Adrenal gland (tissue), 5 donors: Measurements from ENCODE around the gene LRRC36.
"Not testable (repeated sequence)": the region's sequence is repeated elsewhere in the genome, so short reads cannot be mapped to it uniquely, and the experiment has no call there.

Source experiments
- CTCF ChIP-seq, 6 experiments: fragments of 450-650 bp in 4 of 6; fragments of 200-600 bp in 2 of 6; sonication (generic) in 1 of 6; IDR thresholded peaks; 1 replicate in 5 of 6; 2 replicates in 1 of 6; pipeline versions ENCODE4 v1.5.1 to v1.8.0; 2016 to 2021; ENCODE audit warnings: antibody characterized with exemption in 6 of 6, mild to moderate bottlenecking in 2 of 6, moderate library complexity in 1 of 6
- POLR2A ChIP-seq, 2 donors: fragments of 450-650 bp; IDR thresholded peaks; one replicate each; pipeline ENCODE4 v1.6.1; 2017; ENCODE audit warnings: antibody characterized with exemption in 2 of 2, mild to moderate bottlenecking in 2 of 2, moderate library complexity in 1 of 2
- donor health status: DM: no; HTN: no; CAD: no.

- not testable (repeated sequence) for TF ChIP-seq POLR2A, CTCF (IDR thresholded peaks at IDR 0.05)
These were observed 33.1 kb downstream of the LRRC36 start for GRCh38 chr16:67359540-67360269.
